Measurements from ENCODE around the gene DLGAP1.

- TF ChIP-seq CTCF (IDR thresholded peaks at IDR 0.05): no peak
- TF ChIP-seq CBFB (CRISPR knock-in tag; IDR thresholded peaks at IDR 0.05; ENCODE audit: low read depth): no peak
- TF ChIP-seq NFYB (CRISPR knock-in tag; conservative IDR thresholded peaks at IDR 0.05; ENCODE audit: low read depth): no peak
- TF ChIP-seq, protein P1, sequence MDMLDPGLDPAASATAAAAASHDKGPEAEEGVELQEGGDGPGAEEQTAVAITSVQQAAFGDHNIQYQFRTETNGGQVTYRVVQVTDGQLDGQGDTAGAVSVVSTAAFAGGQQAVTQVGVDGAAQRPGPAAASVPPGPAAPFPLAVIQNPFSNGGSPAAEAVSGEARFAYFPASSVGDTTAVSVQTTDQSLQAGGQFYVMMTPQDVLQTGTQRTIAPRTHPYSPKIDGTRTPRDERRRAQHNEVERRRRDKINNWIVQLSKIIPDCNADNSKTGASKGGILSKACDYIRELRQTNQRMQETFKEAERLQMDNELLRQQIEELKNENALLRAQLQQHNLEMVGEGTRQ (CRISPR knock-in tag; IDR thresholded peaks at IDR 0.05): no peak
Observed at GRCh38 chr18:4454537-4455112, 482 bp downstream of the DLGAP1 start.

Measured in WTC11 (cell line).